Nephron progenitor cell (in vitro differentiated cells): Measurements from ENCODE around the gene TNFRSF14.
A peak's percentile ranks its signal among the peaks of the same experiment; 100 is the strongest.

Experiments used
- DNase-seq: peaks from one replicate; pipeline ENCODE4 v3.0.0; 2021
- H3K27ac Mint-ChIP-seq: 2 replicates; pipeline ENCODE4 v1.8.0; 2021; ENCODE audit warnings: mild to moderate bottlenecking, moderate library complexity, mixed read lengths
- H3K27me3 Mint-ChIP-seq: 2 replicates; pipeline ENCODE4 v1.8.0; 2021; ENCODE audit warnings: mild to moderate bottlenecking, low read depth, mixed read lengths; ENCODE audit not compliant: poor library complexity
- H3K36me3 Mint-ChIP-seq: 2 replicates; pipeline ENCODE4 v1.8.0; 2021; ENCODE audit warnings: low read depth, mixed read lengths
- H3K4me1 Mint-ChIP-seq: 2 replicates; pipeline ENCODE4 v1.8.0; 2021; ENCODE audit warnings: mixed read lengths
- H3K4me3 Mint-ChIP-seq: 2 replicates; pipeline ENCODE4 v1.8.0; 2021; ENCODE audit warnings: mild to moderate bottlenecking, moderate library complexity, mixed read lengths
- H3K9me3 Mint-ChIP-seq: 2 replicates; pipeline ENCODE4 v1.8.0; 2021; ENCODE audit warnings: mild to moderate bottlenecking, moderate library complexity, mixed read lengths
- TF ChIP-seq, protein P1 (sequence below): fragments of 200-600 bp; sonication (generic); IDR thresholded peaks from 2 replicates; pipeline ENCODE4 v1.5.0; 2021; ENCODE audit warnings: antibody characterized with exemption

The TNFRSF14 gene

GRCh38 chr1:2534315-2534686 is 21.9 kb upstream of the TNFRSF14 start:
- DNase-seq, result no peak
- Mint-ChIP-seq H3K27me3 (peaks cover 83% of the 10 kb centered on the region), H3K9me3 (peaks cover 4% of the 10 kb centered on the region), H3K27ac (no peak overlapping the region), H3K36me3 (no peaks in the 10 kb centered on the region), H3K4me3 (no peak overlapping the region), H3K4me1 (peaks cover 31% of the 10 kb centered on the region)
- TF ChIP-seq, protein P1, sequence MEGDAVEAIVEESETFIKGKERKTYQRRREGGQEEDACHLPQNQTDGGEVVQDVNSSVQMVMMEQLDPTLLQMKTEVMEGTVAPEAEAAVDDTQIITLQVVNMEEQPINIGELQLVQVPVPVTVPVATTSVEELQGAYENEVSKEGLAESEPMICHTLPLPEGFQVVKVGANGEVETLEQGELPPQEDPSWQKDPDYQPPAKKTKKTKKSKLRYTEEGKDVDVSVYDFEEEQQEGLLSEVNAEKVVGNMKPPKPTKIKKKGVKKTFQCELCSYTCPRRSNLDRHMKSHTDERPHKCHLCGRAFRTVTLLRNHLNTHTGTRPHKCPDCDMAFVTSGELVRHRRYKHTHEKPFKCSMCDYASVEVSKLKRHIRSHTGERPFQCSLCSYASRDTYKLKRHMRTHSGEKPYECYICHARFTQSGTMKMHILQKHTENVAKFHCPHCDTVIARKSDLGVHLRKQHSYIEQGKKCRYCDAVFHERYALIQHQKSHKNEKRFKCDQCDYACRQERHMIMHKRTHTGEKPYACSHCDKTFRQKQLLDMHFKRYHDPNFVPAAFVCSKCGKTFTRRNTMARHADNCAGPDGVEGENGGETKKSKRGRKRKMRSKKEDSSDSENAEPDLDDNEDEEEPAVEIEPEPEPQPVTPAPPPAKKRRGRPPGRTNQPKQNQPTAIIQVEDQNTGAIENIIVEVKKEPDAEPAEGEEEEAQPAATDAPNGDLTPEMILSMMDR, result no peak

DNA sequence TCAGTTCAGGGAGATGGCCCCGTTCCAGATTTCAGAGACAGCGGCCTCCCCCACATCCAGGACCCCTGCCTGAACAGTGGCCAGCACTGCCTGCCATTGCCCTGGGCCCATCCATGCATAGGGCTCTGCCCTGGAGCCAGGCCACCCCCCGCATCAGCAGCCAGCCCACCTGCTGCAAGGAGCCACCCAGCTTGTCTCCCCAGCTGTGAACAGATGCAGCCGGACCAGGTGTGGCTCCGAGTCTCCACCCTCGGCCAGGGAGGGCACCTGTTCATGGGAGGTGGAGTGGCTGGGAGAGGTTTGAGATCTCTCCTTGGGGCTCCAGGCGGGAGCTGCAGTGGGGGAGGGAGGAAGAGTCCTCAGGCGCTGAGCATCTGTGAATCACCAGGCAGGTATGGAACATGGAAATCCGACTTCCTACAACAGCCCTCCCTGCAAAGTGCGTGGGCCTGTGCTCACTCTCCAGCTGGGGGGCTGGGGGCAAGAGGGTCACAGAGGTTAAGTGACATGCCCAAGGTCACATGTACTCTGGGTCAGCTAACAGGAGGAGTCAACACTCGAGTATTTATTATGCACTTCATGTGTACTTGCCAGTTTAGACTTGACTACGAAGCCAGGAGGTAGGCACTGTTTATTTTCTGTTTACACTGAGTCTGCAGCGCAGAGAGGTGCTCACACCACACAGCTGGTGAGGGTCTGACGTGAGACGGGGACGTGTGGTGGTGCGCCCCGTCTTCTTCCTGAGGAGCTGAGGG is 21.3 kb upstream of the TNFRSF14 start:
- H3K27ac Mint-ChIP-seq, result no peak overlapping the region
- peaks cover 31% of the 10 kb centered on the region for H3K4me1 Mint-ChIP-seq
- peaks cover 78% of the 10 kb centered on the region for H3K27me3 Mint-ChIP-seq
- TF ChIP-seq, protein P1, result no peak
- peaks cover 4% of the 10 kb centered on the region for H3K9me3 Mint-ChIP-seq
- H3K36me3 Mint-ChIP-seq, result no peaks in the 10 kb centered on the region
- peak overlapping the region; percentile 44 for H3K4me3 Mint-ChIP-seq
- DNase-seq, result peak; percentile 23

- no peak for DNase-seq
- H3K27me3 Mint-ChIP-seq, result peaks cover 72% of the 10 kb centered on the region
- TF ChIP-seq, protein P1, result no peak
- no peaks in the 10 kb centered on the region for H3K36me3 Mint-ChIP-seq
- H3K9me3 Mint-ChIP-seq, result peaks cover 4% of the 10 kb centered on the region
- no peak overlapping the region for H3K4me3 Mint-ChIP-seq
- H3K4me1 Mint-ChIP-seq, result peaks cover 31% of the 10 kb centered on the region
- no peak overlapping the region for H3K27ac Mint-ChIP-seq
These were observed 20.7 kb upstream of the TNFRSF14 start for GRCh38 chr1:2535455-2535854.

GRCh38 chr1:2535981-2536380 is 20.2 kb upstream of the TNFRSF14 start:
- Mint-ChIP-seq H3K36me3 (no peaks in the 10 kb centered on the region), H3K27me3 (peaks cover 67% of the 10 kb centered on the region), H3K4me1 (peaks cover 31% of the 10 kb centered on the region), H3K9me3 (peaks cover 4% of the 10 kb centered on the region), H3K27ac (no peak overlapping the region), H3K4me3 (no peak overlapping the region)
- TF ChIP-seq, protein P1, result no peak
- no peak for DNase-seq

DNA sequence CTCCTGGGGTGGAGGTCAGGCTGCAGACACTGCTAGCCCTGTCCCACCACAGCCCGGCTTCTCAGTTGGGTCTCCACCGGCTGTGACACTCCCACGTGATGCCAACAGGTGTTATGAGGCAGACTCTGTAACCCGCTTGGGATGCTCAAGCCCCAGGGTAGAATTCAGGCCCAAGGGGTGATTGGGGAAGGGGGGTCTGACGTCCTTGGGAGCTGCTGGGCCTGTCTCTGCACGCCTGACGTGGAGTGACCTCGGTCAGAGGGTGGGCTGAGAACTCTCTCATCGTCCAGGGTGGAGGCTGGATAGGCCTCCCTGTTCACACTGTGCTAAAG is 18.4 kb upstream of the TNFRSF14 start:
- Mint-ChIP-seq H3K4me1 (peaks cover 31% of the 10 kb centered on the region), H3K9me3 (peaks cover 4% of the 10 kb centered on the region), H3K36me3 (no peaks in the 10 kb centered on the region), H3K4me3 (no peak overlapping the region), H3K27me3 (peaks cover 52% of the 10 kb centered on the region), H3K27ac (no peak overlapping the region)
- TF ChIP-seq, protein P1, result no peak
- no peak for DNase-seq

- H3K27me3 Mint-ChIP-seq, result peaks cover 46% of the 10 kb centered on the region
- no peaks in the 10 kb centered on the region for H3K36me3 Mint-ChIP-seq
- no peak overlapping the region for H3K27ac Mint-ChIP-seq
- H3K4me3 Mint-ChIP-seq, result no peak overlapping the region
- TF ChIP-seq, protein P1, result no peak
- H3K9me3 Mint-ChIP-seq, result peaks cover 4% of the 10 kb centered on the region
- no peak for DNase-seq
- peaks cover 28% of the 10 kb centered on the region for H3K4me1 Mint-ChIP-seq
These were observed 17.8 kb upstream of the TNFRSF14 start for GRCh38 chr1:2538376-2538775.
